Embryonic facial prominence (tissue), 1 donor: ENCODE measurements around the gene REC8.

Experiments used
- DNase-seq: peaks from one replicate; pipeline ENCODE4 v3.0.0-alpha.2; 2016; ENCODE audit errors: extremely low spot score

REC8 gene

GRCh38 chr14:24138396-24139271 is 33.2 kb upstream of the REC8 start:
- no peak for DNase-seq

DNA sequence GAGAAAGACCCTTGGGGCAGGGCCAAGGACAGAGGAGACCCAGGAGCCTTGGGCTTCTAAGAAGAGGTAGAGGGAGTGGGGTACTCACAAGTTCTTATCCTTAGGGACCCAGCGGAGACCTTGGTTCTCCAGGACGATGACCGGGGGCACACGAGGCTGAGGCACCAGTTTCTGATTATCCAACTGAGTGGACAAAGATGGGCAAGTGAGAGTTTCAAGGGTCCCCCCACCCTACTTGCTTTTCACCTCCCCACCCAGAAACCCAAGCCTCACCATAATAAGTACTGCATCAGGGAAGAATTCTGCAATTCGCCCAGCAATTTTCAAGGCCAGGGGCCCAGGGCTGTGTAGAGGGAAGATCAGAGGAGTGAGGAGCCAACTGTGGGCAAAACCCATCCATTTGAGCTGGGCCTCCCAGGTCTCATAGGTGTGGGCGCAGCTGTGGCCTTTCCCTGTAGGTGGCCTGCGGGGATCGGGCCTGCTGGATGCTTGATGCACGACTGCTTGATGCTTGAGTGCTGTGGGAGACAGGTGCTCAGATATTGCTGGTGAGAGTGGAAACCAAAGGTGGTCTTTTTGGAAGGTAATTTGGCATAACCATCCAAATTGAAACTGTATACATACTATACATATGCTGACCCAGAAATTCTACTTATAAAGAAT is 32.5 kb upstream of the REC8 start:
- no peak for DNase-seq

GRCh38 chr14:24141097-24141880 is 30.6 kb upstream of the REC8 start, which contains the start of gene EMC9:
TSS of gene EMC9 (minus strand) at chr14:24141591. CDS start at chr14:24141304, 287 bp downstream.
- DNase-seq = peak; percentile 97

DNA sequence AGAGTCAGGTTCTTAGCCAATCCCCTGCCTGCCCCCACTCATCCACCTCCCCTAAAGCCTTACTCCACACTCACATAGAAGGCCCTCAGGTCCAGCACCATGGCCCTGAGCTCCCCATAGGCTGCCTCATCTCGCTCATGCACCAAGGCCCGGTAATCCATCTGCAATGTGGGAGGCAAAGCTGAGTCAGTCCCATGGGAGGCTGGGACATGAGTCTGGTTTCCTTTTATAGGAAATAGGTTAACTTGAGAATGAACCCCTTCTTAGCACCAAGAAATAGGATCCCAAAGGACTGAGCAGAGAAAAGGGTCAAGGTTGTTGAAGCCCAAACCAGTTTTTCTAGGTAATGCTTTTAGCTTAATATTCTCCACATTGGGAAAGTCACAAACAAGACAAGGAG is 28.4 kb upstream of the REC8 start:
- no peak for DNase-seq

DNA sequence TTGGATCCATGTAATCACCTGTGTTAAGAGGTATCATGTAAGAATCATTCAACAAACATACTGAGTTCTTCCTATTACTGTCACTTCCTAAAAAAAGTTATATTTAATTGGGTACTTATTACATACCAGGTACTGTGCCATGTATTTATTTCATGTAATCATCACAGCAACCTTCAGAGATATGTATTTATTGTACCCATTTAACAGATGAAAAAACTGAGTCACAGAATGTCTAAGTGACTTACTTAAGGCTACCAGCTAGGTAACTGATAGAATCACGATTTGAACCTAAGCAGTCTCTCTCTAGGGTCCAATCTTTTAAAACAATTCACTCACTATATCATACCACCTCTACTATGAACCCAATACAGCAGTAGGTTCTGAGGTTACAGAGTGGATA is 27.4 kb upstream of the REC8 start:
- no peak for DNase-seq

GRCh38 chr14:24145219-24145618 is 26.7 kb upstream of the REC8 start:
- DNase-seq = no peak

DNA sequence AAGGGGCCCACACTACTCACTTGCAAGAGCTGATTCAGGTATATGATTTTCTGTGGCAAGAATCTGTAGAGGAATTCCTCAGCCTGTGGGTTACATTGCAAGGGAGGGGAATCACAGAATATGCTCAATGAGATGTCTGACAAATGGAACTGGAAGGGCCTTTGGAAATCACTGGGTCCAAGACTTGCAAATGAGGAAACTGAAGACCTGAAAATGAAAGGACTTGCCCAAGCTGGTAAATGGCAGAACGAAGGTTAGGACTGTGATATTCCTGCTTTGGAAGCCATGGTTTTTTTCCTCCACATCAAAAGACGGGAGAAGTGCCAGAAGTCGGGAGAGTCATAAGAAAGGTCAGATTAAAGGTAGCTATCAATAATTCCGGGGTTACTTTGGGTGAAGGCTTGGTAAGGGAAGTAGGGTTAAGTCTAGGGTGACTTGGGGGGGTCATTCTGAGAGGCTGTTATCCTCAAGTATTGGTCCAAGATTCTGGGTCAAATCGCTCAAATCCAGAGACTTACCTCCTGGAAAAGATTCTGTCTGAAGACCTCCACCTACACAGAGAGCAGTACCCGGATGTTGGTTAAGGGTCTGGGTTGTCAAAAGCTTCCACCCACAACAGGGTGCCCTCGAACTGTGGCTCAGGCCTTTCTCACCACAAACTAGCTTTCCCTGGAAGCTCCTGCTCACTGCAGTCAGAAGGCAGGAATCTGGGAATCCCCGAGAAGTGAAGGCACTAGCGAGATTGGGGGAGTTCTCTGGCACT is 26.0 kb upstream of the REC8 start:
- no peak for DNase-seq

DNA sequence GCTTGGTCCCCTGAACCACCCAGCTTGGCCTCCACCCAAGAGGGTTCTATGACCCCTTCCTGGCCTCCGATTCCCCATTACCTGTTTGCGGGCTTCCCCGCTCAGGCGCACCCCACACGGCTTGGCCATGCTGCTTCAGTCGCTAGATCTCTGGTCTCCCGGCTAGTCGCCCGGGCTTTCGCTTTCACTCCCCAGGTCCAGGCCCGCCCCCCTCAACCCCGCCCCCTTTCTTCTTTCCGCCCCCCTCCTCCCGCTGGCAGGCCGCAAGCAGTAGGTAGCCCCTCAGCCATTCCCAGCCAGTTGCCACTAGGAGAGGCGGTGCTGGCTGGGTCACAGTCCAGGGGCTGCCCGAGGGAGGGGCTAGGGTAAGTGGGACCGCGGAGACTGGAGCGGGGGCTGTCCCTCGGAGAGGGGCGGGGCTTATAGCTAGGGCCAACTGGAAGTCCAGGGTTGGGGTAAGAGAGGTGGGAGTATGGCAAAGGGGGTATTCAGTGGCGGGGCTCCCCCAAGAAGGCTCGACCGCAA is 25.4 kb upstream of the REC8 start, which contains the start of gene PSME2:
Gene PSME2, minus strand, starts transcription at position 158 of the 525 bp plus-strand sequence. Its CDS starts 29 bp downstream, at position 129.
- peak; percentile 82 for DNase-seq

DNA sequence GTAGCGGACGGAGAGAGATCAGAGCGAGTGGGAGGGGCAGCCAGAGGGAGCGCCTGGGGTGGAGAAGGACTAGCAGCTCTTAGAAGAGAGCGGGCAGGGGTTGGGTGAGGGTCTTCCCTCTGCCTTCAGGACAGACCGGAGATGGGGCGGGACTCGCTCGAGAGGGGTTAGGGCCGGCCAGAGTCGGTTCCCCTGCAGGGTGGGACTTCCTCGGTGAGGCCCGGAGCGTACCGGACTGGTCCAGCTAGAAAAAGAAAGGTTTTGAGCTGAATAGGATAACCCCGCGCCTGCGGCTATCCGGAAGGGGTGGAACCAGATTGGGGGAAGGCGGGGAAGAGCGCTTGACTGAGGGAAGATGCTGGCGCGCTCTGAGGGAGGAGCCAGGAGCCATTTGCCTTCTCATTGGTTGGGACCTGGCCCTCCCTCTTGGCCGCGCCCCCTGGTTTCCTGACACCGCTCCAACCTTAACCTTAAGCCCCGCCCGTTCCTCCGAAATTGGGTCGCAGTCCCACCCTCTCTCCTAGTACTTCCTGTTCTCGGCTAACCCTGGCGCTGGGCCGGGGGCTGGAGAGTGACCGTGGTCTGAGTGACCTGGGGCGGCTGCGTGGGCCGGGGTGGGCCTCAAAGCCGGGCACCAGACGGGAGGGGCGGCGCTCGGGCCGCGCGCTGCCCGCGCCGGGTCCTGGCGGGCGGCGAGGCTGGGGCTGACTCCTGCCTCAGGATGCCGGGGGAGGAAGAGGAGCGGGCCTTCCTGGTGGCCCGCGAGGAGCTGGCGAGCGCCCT is 24.7 kb upstream of the REC8 start, which contains the start of gene RNF31:
Gene RNF31, plus strand, starts transcription at position 521 of the 783 bp plus-strand sequence. Its CDS starts 201 bp downstream, at position 722.
- peak; percentile 94 for DNase-seq

DNA sequence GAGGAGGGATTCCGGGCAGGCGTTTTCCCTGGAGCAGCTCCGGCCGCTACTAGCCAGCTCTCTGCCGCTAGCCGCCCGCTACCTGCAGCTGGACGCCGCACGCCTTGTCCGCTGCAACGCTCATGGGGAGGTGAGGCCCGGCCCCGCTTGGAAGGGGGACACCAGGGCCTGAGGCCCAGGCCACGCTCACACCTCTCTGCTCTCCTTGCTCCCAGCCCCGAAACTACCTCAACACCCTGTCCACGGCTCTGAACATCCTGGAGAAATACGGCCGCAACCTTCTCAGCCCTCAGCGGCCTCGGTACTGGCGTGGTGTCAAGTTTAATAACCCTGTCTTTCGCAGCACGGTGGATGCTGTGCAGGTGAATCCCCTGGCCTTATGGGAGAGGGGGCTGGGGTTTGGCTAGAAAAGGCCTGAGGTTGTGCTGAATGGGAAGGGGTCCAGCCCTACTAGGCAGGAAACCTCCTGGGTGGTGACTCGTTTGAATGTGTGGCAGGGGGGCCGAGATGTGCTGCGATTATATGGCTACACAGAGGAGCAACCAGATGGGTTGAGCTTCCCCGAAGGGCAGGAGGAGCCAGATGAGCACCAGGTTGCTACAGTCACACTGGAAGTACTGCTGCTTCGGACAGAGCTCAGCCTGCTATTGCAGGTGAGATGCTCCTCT is 24.0 kb upstream of the REC8 start:
- no peak for DNase-seq

DNA sequence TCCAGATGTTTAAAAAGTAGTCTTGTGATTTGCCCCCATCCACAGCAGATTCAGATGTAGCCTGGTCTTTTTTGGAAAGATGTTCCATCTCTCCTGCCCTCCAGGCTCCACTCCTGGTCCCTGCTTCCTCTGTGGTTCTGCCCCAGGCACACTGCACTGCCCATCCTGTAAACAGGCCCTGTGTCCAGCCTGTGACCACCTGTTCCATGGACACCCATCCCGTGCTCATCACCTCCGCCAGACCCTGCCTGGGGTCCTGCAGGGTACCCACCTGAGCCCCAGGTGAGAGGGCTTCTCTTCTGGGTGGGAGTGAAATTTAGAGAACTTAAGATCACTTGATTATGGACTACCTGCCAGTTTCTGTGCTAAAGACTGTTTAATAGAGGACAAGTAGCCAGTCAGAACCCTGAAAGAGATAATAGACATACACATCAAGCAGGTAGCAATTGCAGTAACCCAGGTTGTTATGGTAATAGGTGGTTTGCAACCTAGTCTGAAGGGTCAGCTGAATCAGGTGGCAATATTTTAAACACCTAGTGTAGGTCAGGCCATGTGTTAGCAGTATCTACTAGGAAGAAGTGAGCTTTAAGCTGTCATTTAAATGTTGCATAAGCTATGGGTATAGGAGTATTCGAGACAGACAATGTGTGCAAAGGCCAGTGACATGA is 22.4 kb upstream of the REC8 start:
- no peak for DNase-seq

GRCh38 chr14:24150061-24150460 is 21.8 kb upstream of the REC8 start:
- DNase-seq = no peak

DNA sequence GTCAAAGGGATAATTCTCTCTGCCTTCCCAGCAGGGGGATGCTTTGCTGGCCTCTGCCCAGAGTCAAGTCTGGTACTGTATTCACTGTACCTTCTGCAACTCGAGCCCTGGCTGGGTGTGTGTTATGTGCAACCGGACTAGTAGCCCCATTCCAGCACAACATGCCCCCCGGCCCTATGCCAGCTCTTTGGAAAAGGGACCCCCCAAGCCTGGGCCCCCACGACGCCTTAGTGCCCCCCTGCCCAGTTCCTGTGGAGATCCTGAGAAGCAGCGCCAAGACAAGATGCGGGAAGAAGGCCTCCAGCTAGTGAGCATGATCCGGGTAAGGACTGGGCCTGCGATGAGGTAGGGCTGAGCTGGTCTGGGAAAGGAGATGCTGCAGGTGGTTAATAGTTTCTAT is 21.3 kb upstream of the REC8 start:
- no peak for DNase-seq

GRCh38 chr14:24150993-24151392 is 20.9 kb upstream of the REC8 start:
- no peak for DNase-seq

- no peak for DNase-seq
Observed at GRCh38 chr14:24151404-24152080, 20.3 kb upstream of the REC8 start.

DNA sequence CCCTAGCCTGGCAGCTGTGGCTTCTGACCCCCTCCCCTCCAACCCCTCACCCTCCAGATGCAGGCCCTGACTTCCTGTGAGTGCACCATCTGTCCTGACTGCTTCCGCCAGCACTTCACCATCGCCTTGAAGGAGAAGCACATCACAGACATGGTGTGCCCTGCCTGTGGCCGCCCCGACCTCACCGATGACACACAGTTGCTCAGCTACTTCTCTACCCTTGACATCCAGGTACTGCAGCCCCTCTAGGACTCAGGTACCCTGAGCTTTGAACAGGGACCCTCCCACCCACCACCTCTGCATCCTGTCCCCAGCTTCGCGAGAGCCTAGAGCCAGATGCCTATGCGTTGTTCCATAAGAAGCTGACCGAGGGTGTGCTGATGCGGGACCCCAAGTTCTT is 16.8 kb upstream of the REC8 start:
- DNase-seq = no peak

DNA sequence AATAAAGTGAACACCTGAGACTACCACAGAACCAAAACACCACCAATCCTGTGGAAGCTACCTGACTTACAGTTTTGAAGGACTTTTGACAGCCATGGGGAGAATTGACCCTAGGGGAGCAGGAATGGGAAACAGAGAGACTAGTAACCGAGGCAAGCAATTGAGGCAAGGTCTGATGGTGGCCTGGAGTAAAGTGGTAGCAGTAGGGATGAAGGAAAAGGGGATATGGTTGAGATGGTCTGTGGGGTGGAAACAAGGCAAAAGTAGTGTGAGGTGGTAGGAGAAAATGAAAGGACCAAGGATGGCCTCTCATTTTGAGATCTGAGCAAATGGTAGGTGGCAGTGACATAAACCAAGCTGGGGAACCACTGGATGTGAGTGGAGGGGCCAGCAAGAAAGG is 15.0 kb upstream of the REC8 start:
- DNase-seq = no peak

GRCh38 chr14:24157331-24157730 is 14.5 kb upstream of the REC8 start:
- DNase-seq = no peak
